Mammary epithelial cell (primary cell): Measurements from ENCODE around the gene IL34.

Experiments used
- CTCF ChIP-seq, 2 donors: IDR thresholded peaks in 1 of 2; conservative IDR thresholded peaks in 1 of 2; 2 replicates each; pipeline ENCODE4 v1.5.1; 2011 to 2012; ENCODE audit warnings: inconsistent platforms in 2 of 2, low read length in 2 of 2, mild to moderate bottlenecking in 2 of 2, control low read depth in 1 of 2, low read depth in 1 of 2; ENCODE audit not compliant: insufficient read depth in 1 of 2; ENCODE audit errors: extremely low read depth in 1 of 2
- EZH2 ChIP-seq: IDR thresholded peaks from 2 replicates; pipeline ENCODE4 v1.6.1; 2012; ENCODE audit warnings: low read length, inconsistent platforms, borderline replicate concordance

- TF ChIP-seq CTCF (conservative IDR thresholded peaks at IDR 0.05 in 1 of 2, IDR thresholded peaks at IDR 0.05 in 1 of 2; ENCODE audit: extremely low read depth in 1 of 2, insufficient read depth in 1 of 2, low read depth in 1 of 2, low read length in 2 of 2), result no peak
- TF ChIP-seq EZH2, result no peak
These were observed 15.7 kb downstream of the IL34 start for GRCh38 chr16:70661918-70662641.
